Loucy (cell line): ENCODE measurements around the gene KLF3.

ENCODE experiments used
- CTCF ChIP-seq: fragments of 200-600 bp; sonication (generic); conservative IDR thresholded peaks from 2 replicates; pipeline ENCODE4 v1.5.1; 2014; ENCODE audit warnings: mild to moderate bottlenecking, antibody characterized with exemption, low read length
- EZH2phosphoT487 ChIP-seq: fragments of 200-600 bp; IDR thresholded peaks from 2 replicates; pipeline ENCODE4 v1.6.1; 2018; ENCODE audit warnings: antibody characterized with exemption, mild to moderate bottlenecking, moderate library complexity, borderline replicate concordance

GRCh38 chr4:38684271-38684670 lies 20.3 kb downstream of the KLF3 start:
- TF ChIP-seq CTCF (no peak), EZH2phosphoT487 (no peak)
